Urinary bladder (tissue), 4 donors: ENCODE results near the gene OR1L6. TPM values are rescaled to one million over a fixed set of nuclear protein-coding genes. Genes with fewer than 3 reads are reported as not detected.

ENCODE experiments used
- DNase-seq: peaks from one replicate; pipeline ENCODE4 v3.0.0-alpha.2; 2015; ENCODE audit errors: extremely low spot score
- H3K27ac ChIP-seq: one replicate; pipeline ENCODE4 v1.5.1; 2013; ENCODE audit warnings: low read depth, mild to moderate bottlenecking, moderate library complexity
- H3K36me3 ChIP-seq: one replicate; pipeline ENCODE4 v1.6.1; 2013; ENCODE audit warnings: mild to moderate bottlenecking, moderate library complexity; ENCODE audit not compliant: insufficient read depth
- H3K4me1 ChIP-seq: one replicate; pipeline ENCODE4 v1.6.1; 2013; ENCODE audit warnings: mild to moderate bottlenecking, moderate library complexity; ENCODE audit not compliant: insufficient read depth
- H3K4me3 ChIP-seq: one replicate; pipeline ENCODE4 v1.5.1; 2013; ENCODE audit warnings: low read depth, low read length
- WGBS: extraction: QIAGEN DNeasy Blood & Tissue Kit; methylation state at CpG from one replicate; pipeline ENCODE4 v1.1.7; 2013; 5-methylcytosine and 5-hydroxymethylcytosine counted together
- polyA plus RNA-seq: library from polyadenylated mRNA; stranded (reverse); fragments of 200-250 nt; gene quantifications from one replicate; pipeline ENCODE4 v1.2.3, GENCODE V29; 2013
- total RNA-seq: library from RNA; depleted of rRNA; stranded (reverse); fragments of >200 nt; gene quantifications from one replicate; pipeline ENCODE4 v1.2.3, GENCODE V29; 2014
- donor health status: healthy with polysubstance abuse.
- donor health status: healthy.

Gene OR1L6
- not detected for total RNA-seq
- polyA plus RNA-seq = not detected

- no peak for DNase-seq
- no peaks in the 10 kb centered on the region for H3K4me1 ChIP-seq
- no peak within 1 kb of the TSS for H3K4me3 ChIP-seq
- WGBS = 61% methylated on average over 6 of the region's 6 CpGs
- H3K27ac ChIP-seq = no peak within 1 kb of the TSS
- H3K36me3 ChIP-seq = no peaks in the 10 kb centered on the region
Observed at GRCh38 chr9:122742003-122742402, at the start of gene OR1L6. Gene OR1L6 (plus strand): TSS chr9:122742303. CDS start chr9:122749848, 7,545 bp downstream.

- no peak for DNase-seq
- H3K27ac ChIP-seq = no peak overlapping the region
- H3K36me3 ChIP-seq = no peaks in the 10 kb centered on the region
- no peaks in the 10 kb centered on the region for H3K4me1 ChIP-seq
- 99% methylated on average over 1 of the region's 1 CpG for WGBS
- no peak overlapping the region for H3K4me3 ChIP-seq
Observed at GRCh38 chr9:122695696-122696095, 46.4 kb upstream of the OR1L6 start.

- H3K4me1 ChIP-seq = no peaks in the 10 kb centered on the region
- no peaks in the 10 kb centered on the region for H3K36me3 ChIP-seq
- no peak overlapping the region for H3K27ac ChIP-seq
- no peak for DNase-seq
- 80% methylated on average over 7 of the region's 7 CpGs for WGBS
- no peak overlapping the region for H3K4me3 ChIP-seq
Observed at GRCh38 chr9:122718038-122718437, 24.1 kb upstream of the OR1L6 start.

- Histone ChIP-seq H3K36me3 (no peaks in the 10 kb centered on the region), H3K4me1 (no peaks in the 10 kb centered on the region), H3K4me3 (no peak overlapping the region), H3K27ac (no peak overlapping the region)
- WGBS = 80% methylated on average over 4 of the region's 4 CpGs
- DNase-seq = no peak
Observed at GRCh38 chr9:122719218-122719617, 22.9 kb upstream of the OR1L6 start.

GRCh38 chr9:122723690-122724089 lies 18.4 kb upstream of the OR1L6 start, which contains the start of gene OR1L4:
Gene OR1L4 (plus strand): TSS chr9:122723990. CDS start chr9:122723990, 0 bp downstream.
- H3K4me3 ChIP-seq = no peak within 1 kb of the TSS
- no peaks in the 10 kb centered on the region for H3K36me3 ChIP-seq
- no peak within 1 kb of the TSS for H3K27ac ChIP-seq
- H3K4me1 ChIP-seq = no peaks in the 10 kb centered on the region
- WGBS = 82% methylated on average over 1 of the region's 1 CpG
- DNase-seq = no peak

GRCh38 chr9:122754825-122755224 lies 12.7 kb downstream of the OR1L6 start:
- DNase-seq = no peak
- H3K36me3 ChIP-seq = peaks cover under 1% of the 10 kb centered on the region
- H3K4me3 ChIP-seq = no peak overlapping the region
- H3K4me1 ChIP-seq = no peaks in the 10 kb centered on the region
- H3K27ac ChIP-seq = no peak overlapping the region
- WGBS = 34% methylated on average over 2 of the region's 2 CpGs

- H3K4me1 ChIP-seq = no peaks in the 10 kb centered on the region
- WGBS = 68% methylated on average over 4 of the region's 4 CpGs
- no peak overlapping the region for H3K27ac ChIP-seq
- H3K36me3 ChIP-seq = no peaks in the 10 kb centered on the region
- DNase-seq = no peak
- no peak overlapping the region for H3K4me3 ChIP-seq
Observed at GRCh38 chr9:122767817-122768216, 25.7 kb downstream of the OR1L6 start.

GRCh38 chr9:122777052-122777451 lies 34.9 kb downstream of the OR1L6 start:
- Histone ChIP-seq H3K36me3 (no peaks in the 10 kb centered on the region), H3K4me3 (no peak overlapping the region), H3K27ac (no peak overlapping the region), H3K4me1 (no peaks in the 10 kb centered on the region)
- DNase-seq = no peak
- 85% methylated on average over 8 of the region's 8 CpGs for WGBS

GRCh38 chr9:122777935-122778627 lies 36.0 kb downstream of the OR1L6 start:
- WGBS = 69% methylated on average over 3 of the region's 3 CpGs
- Histone ChIP-seq H3K27ac (no peak overlapping the region), H3K36me3 (no peaks in the 10 kb centered on the region), H3K4me1 (no peaks in the 10 kb centered on the region), H3K4me3 (no peak overlapping the region)
- no peak for DNase-seq

- Histone ChIP-seq H3K36me3 (no peaks in the 10 kb centered on the region), H3K4me1 (no peaks in the 10 kb centered on the region), H3K27ac (no peak overlapping the region), H3K4me3 (no peak overlapping the region)
- DNase-seq = no peak
- WGBS = 81% methylated on average over 3 of the region's 3 CpGs
Observed at GRCh38 chr9:122779181-122779580, 37.1 kb downstream of the OR1L6 start.

- no peaks in the 10 kb centered on the region for H3K4me1 ChIP-seq
- no peaks in the 10 kb centered on the region for H3K36me3 ChIP-seq
- whole genome bisulfite sequencing = 66% methylated on average over 4 of the region's 4 CpGs
- no peak overlapping the region for H3K4me3 ChIP-seq
- H3K27ac ChIP-seq = no peak overlapping the region
- DNase-seq = no peak
Observed at GRCh38 chr9:122780026-122780425, 37.9 kb downstream of the OR1L6 start.

GRCh38 chr9:122781671-122782070 lies 39.6 kb downstream of the OR1L6 start:
- H3K4me1 ChIP-seq = no peaks in the 10 kb centered on the region
- WGBS = 62% methylated on average over 3 of the region's 3 CpGs
- H3K36me3 ChIP-seq = no peaks in the 10 kb centered on the region
- no peak overlapping the region for H3K4me3 ChIP-seq
- no peak overlapping the region for H3K27ac ChIP-seq
- DNase-seq = no peak

GRCh38 chr9:122785269-122785668 lies 43.2 kb downstream of the OR1L6 start:
- no peak overlapping the region for H3K27ac ChIP-seq
- H3K4me1 ChIP-seq = no peaks in the 10 kb centered on the region

GRCh38 chr9:122786338-122786737 lies 44.2 kb downstream of the OR1L6 start:
- Histone ChIP-seq H3K4me3 (no peak overlapping the region), H3K36me3 (no peaks in the 10 kb centered on the region), H3K27ac (no peak overlapping the region), H3K4me1 (no peaks in the 10 kb centered on the region)
- WGBS = 89% methylated on average over 4 of the region's 4 CpGs
- DNase-seq = no peak

More at GRCh38 chr9:122785269-122785668, 43.2 kb downstream of the OR1L6 start:
- H3K36me3 ChIP-seq = no peaks in the 10 kb centered on the region
- no peak for DNase-seq
- no peak overlapping the region for H3K4me3 ChIP-seq
